B cell (primary cell): ENCODE results near the gene SMC1B. TPM values are rescaled to one million over a fixed set of nuclear protein-coding genes. Genes with fewer than 3 reads are reported as not detected.

Experiments used
- ATAC-seq: fragments of 200-7000 bp; cut with Tn5 transposase; one replicate; pipeline ENCODE4 v1.10.0; 2021; ENCODE audit warnings: low read depth, mild to moderate bottlenecking, moderate number of reproducible peaks, moderate library complexity
- CTCF ChIA-PET: fragments of 350-600 bp; sonication (Branson Sonifier 250); formaldehyde crosslinking; loops from one replicate; lab custom pipeline; 2021; ENCODE audit warnings: antibody characterized with exemption, inconsistent platforms; lab: Charles Lee
- POLR2A ChIA-PET: fragments of 350-600 bp; sonication (Branson Sonifier 250); formaldehyde crosslinking; loops from one replicate; lab custom pipeline; 2021; ENCODE audit warnings: antibody characterized with exemption; lab: Charles Lee
- DNase-seq: peaks from one replicate; pipeline ENCODE4 v3.0.0; 2013
- H2AFZ ChIP-seq: 2 replicates; pipeline ENCODE4 v1.6.1; 2012; ENCODE audit warnings: mild to moderate bottlenecking, low read depth, low read length; ENCODE audit not compliant: insufficient read depth, poor library complexity, severe bottlenecking
- H3K27ac ChIP-seq, 2 donors: 1 replicate in 1 of 2; 2 replicates in 1 of 2; pipeline ENCODE4 v1.5.1; 2012 to 2013; ENCODE audit warnings: low read length in 2 of 2, mild to moderate bottlenecking in 2 of 2, moderate library complexity in 1 of 2
- H3K27me3 ChIP-seq, 4 experiments: fragments of 200-600 bp in 1 of 4; sonication (generic) in 1 of 4; replicated peaks in 1 of 4; 1 replicate in 2 of 4; 2 replicates in 2 of 4; pipeline versions ENCODE4 v1.6.1 to v1.7.0; 2013 to 2016; ENCODE audit warnings: low read length in 3 of 4, mild to moderate bottlenecking in 2 of 4, mixed read lengths in 1 of 4, moderate library complexity in 1 of 4; ENCODE audit not compliant: insufficient read depth in 4 of 4, control insufficient read depth in 3 of 4; ENCODE audit errors: control extremely low read depth in 1 of 4
- H3K36me3 ChIP-seq, 2 experiments: replicated peaks in 1 of 2; 1 replicate in 1 of 2; 2 replicates in 1 of 2; pipeline versions ENCODE4 v1.6.1 to v1.7.1; 2013; ENCODE audit warnings: low read length in 1 of 2; ENCODE audit not compliant: insufficient read depth in 2 of 2, control insufficient read depth in 1 of 2; ENCODE audit errors: control extremely low read depth in 1 of 2, extremely low read depth in 1 of 2
- H3K4me1 ChIP-seq, 2 donors: fragments of 200-600 bp in 1 of 2; sonication (generic) in 1 of 2; 1 replicate in 1 of 2; 2 replicates in 1 of 2; pipeline versions ENCODE4 v1.5.1 to v1.6.1; 2013 to 2017; ENCODE audit warnings: low read length in 2 of 2; ENCODE audit not compliant: control insufficient read depth in 2 of 2, insufficient read depth in 2 of 2
- H3K4me2 ChIP-seq: replicated peaks from 2 replicates; pipeline ENCODE3; 2012; ENCODE audit warnings: mild to moderate bottlenecking, low read depth, low read length; ENCODE audit not compliant: poor library complexity, severe bottlenecking
- H3K4me3 ChIP-seq, 5 experiments: fragments of 200-600 bp in 1 of 5; sonication (generic) in 1 of 5; 1 replicate in 3 of 5; 2 replicates in 2 of 5; pipeline versions ENCODE4 v1.5.1 to v1.7.0; 2011 to 2016; ENCODE audit warnings: low read length in 4 of 5, mild to moderate bottlenecking in 4 of 5, low read depth in 2 of 5, control low read depth in 1 of 5, moderate library complexity in 1 of 5; ENCODE audit not compliant: insufficient read depth in 1 of 5; ENCODE audit errors: control extremely low read depth in 1 of 5, extremely low read depth in 1 of 5
- H3K79me2 ChIP-seq: fragments of 200-600 bp; sonication (generic); one replicate; pipeline ENCODE4 v1.6.0; 2016; ENCODE audit warnings: low read length; ENCODE audit not compliant: control insufficient read depth, insufficient read depth
- H3K9ac ChIP-seq: fragments of 200-600 bp; sonication (generic); 2 replicates; pipeline ENCODE4 v1.6.1; 2017; ENCODE audit warnings: mild to moderate bottlenecking, low read length, moderate library complexity
- H3K9me3 ChIP-seq, 3 donors: one replicate each; pipeline versions ENCODE4 v1.6.1 to v1.7.1; 2013; ENCODE audit warnings: low read length in 2 of 3; ENCODE audit not compliant: control insufficient read depth in 2 of 3, insufficient read depth in 1 of 3; ENCODE audit errors: control extremely low read depth in 1 of 3
- H4K20me1 ChIP-seq: 2 replicates; pipeline ENCODE4 v1.6.0; 2012; ENCODE audit warnings: mild to moderate bottlenecking, low read length; ENCODE audit not compliant: insufficient read depth, control insufficient read depth, poor library complexity, severe bottlenecking
- H3K27ac Mint-ChIP-seq: one replicate; pipeline ENCODE4 v1.8.0; 2021; ENCODE audit warnings: mixed read lengths
- H3K27me3 Mint-ChIP-seq: one replicate; pipeline ENCODE4 v1.8.0; 2021; ENCODE audit warnings: mixed read lengths
- H3K4me1 Mint-ChIP-seq: one replicate; pipeline ENCODE4 v1.8.0; 2021; ENCODE audit warnings: mixed read lengths
- H3K4me3 Mint-ChIP-seq: one replicate; pipeline ENCODE4 v1.8.0; 2021; ENCODE audit warnings: mixed read lengths
- H3K9me3 Mint-ChIP-seq: one replicate; pipeline ENCODE4 v1.8.0; 2022; ENCODE audit warnings: mixed read lengths; ENCODE audit not compliant: insufficient read depth
- CTCF ChIP-seq: fragments of 200-600 bp; IDR thresholded peaks from one replicate; pipeline ENCODE4 v1.8.0; 2022; ENCODE audit warnings: antibody characterized with exemption, mild to moderate bottlenecking
- EZH2 ChIP-seq: IDR thresholded peaks from 2 replicates; pipeline ENCODE4 v1.6.1; 2012; ENCODE audit warnings: borderline replicate concordance, low read depth, mild to moderate bottlenecking, moderate library complexity, low read length; ENCODE audit not compliant: insufficient read depth, poor library complexity, severe bottlenecking
- WGBS: methylation state at CpG from one replicate; pipeline ENCODE4 v1.1.5; 2013; ENCODE audit warnings: missing lambda C conversion rate; ENCODE audit not compliant: insufficient coverage; 5-methylcytosine and 5-hydroxymethylcytosine counted together
- intact Hi-C: fragments of 100-400 bp; cut with micrococcal nuclease; formaldehyde crosslinking; loops from one replicate; pipeline ENCODE4 v1.10.0; 2022
- polyA plus RNA-seq: library from polyadenylated mRNA; depleted of rRNA; stranded (reverse); fragments of >200 nt; gene quantifications from 2 replicates; pipeline ENCODE4 v1.2.3, GENCODE V29; 2012
- total RNA-seq, 2 donors: library from RNA; stranded (reverse); fragments of 120-200 nt in 1 of 2; gene quantifications; 1 replicate in 1 of 2; 2 replicates in 1 of 2; pipeline versions ENCODE4 v1.2.3 to v1.2.4, GENCODE V29; 2013 to 2022

Gene SMC1B
- total and polyA plus RNA-seq, 2 donors (not counting 1 experiment from before 2014, with no cell fraction given) = 0.07 TPM; not detected in 1

GRCh38 chr22:45314054-45314721, 99.2 kb downstream of the SMC1B start:
- Histone ChIP-seq H3K4me2 (no peak overlapping the region), H3K4me3 (no peak overlapping the region), H4K20me1 (no peaks in the 10 kb centered on the region), H3K9ac (no peak overlapping the region), H3K79me2 (peaks cover 81% of the 10 kb centered on the region), H3K9me3 (no peaks in the 10 kb centered on the region), H3K27me3 (no peaks in the 10 kb centered on the region), H2AFZ (no peak overlapping the region), H3K36me3 (peaks cover 0 to 4% of the 10 kb centered on the region in 2 experiments), H3K4me1 (peaks cover 29 to 35% of the 10 kb centered on the region in 2 donors), H3K27ac (no peak overlapping the region)
- Mint-ChIP-seq H3K9me3 (no peaks in the 10 kb centered on the region), H3K27ac (no peak overlapping the region), H3K4me1 (peaks cover 51% of the 10 kb centered on the region), H3K27me3 (no peaks in the 10 kb centered on the region), H3K4me3 (no peak overlapping the region)
- no peak for TF ChIP-seq EZH2
- no peak for TF ChIP-seq CTCF
- POLR2A ChIA-PET = no interaction called here
- ATAC-seq = no peak
- CTCF ChIA-PET = interaction anchor here (1.2 kb wide), 1 partner anchor 120 kb away, joined by 3 read pairs; no protein-coding TSS in a partner anchor
- DNase-seq = no peak
- intact Hi-C loops = no loop called here
- 80% methylated on average over 6 of the region's 8 CpGs for WGBS

DNA sequence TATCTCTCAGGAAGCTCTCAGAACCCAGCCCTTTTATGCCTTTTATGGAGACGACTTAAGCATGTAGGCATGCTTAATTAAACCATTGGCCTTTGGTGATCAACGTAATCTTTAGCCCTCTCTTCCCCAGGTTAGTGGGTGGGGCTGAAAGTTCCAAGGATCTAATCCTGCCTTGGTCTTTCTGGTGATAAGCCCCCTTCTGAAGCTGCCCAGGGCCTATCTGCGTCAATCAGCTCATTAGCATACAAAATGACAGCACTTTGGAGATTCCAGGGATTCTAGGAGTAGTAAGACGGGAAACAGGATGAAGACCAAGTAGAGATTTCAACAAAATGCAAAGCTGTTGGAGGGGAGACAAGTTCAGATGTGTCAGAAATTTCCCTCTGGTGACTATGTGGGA, 100.5 kb downstream of the SMC1B start:
- peak overlapping the region; percentile 8 for H3K4me3 Mint-ChIP-seq
- Histone ChIP-seq H3K9ac (no peak overlapping the region), H3K4me1 (peaks cover 23 to 31% of the 10 kb centered on the region in 2 donors), H3K9me3 (no peaks in the 10 kb centered on the region), H2AFZ (no peak overlapping the region), H3K79me2 (peaks cover 69% of the 10 kb centered on the region), H3K27me3 (no peaks in the 10 kb centered on the region), H3K27ac (no peak overlapping the region), H3K36me3 (peaks cover 0 to 4% of the 10 kb centered on the region in 2 experiments), H3K4me3 (no peak overlapping the region), H4K20me1 (no peaks in the 10 kb centered on the region), H3K4me2 (no peak overlapping the region)
- no peak for TF ChIP-seq CTCF
- TF ChIP-seq EZH2 = no peak
- no peaks in the 10 kb centered on the region for H3K27me3 Mint-ChIP-seq
- peaks cover 45% of the 10 kb centered on the region for H3K4me1 Mint-ChIP-seq
- intact Hi-C loops = no loop called here
- 100% methylated on average over 3 of the region's 4 CpGs for WGBS
- ATAC-seq = no peak
- DNase-seq = no peak
- ChIA-PET POLR2A (no interaction called here), CTCF (interaction anchor here (1.1 to 1.2 kb wide), 3 partner anchors 9 to 121 kb away, joined by 3 read pairs; no protein-coding TSS in a partner anchor)
- H3K27ac Mint-ChIP-seq = no peak overlapping the region
- H3K9me3 Mint-ChIP-seq = no peaks in the 10 kb centered on the region
